Neural crest cell (in vitro differentiated cells): ENCODE data around the gene DNAJC15. TPM values are rescaled to one million over a fixed set of nuclear protein-coding genes. Genes with fewer than 3 reads are reported as not detected.

Experiments
- DNase-seq: peaks from one replicate; pipeline ENCODE4 v3.0.0; 2021; ENCODE audit warnings: low read depth, mixed read lengths, low spot score
- H3K27ac Mint-ChIP-seq: one replicate; pipeline ENCODE4 v1.8.0; 2021; ENCODE audit warnings: mild to moderate bottlenecking, mixed read lengths; ENCODE audit not compliant: unreplicated experiment
- H3K27me3 Mint-ChIP-seq: 2 replicates; pipeline ENCODE4 v1.8.0; 2021; ENCODE audit warnings: low read depth, mild to moderate bottlenecking, mixed read lengths
- H3K36me3 Mint-ChIP-seq: 2 replicates; pipeline ENCODE4 v1.8.0; 2021; ENCODE audit warnings: low read depth, mild to moderate bottlenecking, mixed read lengths
- H3K4me1 Mint-ChIP-seq: 2 replicates; pipeline ENCODE4 v1.8.0; 2021; ENCODE audit warnings: mixed read lengths
- H3K4me3 Mint-ChIP-seq: one replicate; pipeline ENCODE4 v1.8.0; 2021; ENCODE audit warnings: mild to moderate bottlenecking, mixed read lengths
- H3K9me3 Mint-ChIP-seq: 2 replicates; pipeline ENCODE4 v1.8.0; 2021; ENCODE audit warnings: mixed read lengths
- total RNA-seq: library from RNA; stranded (reverse); gene quantifications from 2 replicates; pipeline ENCODE4 v1.2.1, GENCODE V29; 2021
- TF ChIP-seq, protein P1 (sequence below): fragments of 200-600 bp; sonication (generic); conservative IDR thresholded peaks from 2 replicates; pipeline ENCODE4 v1.5.0; 2021; ENCODE audit warnings: antibody characterized with exemption, mild to moderate bottlenecking

Gene DNAJC15
- total RNA-seq, 1 donor from 2014 or later = 14.7 TPM

DNA sequence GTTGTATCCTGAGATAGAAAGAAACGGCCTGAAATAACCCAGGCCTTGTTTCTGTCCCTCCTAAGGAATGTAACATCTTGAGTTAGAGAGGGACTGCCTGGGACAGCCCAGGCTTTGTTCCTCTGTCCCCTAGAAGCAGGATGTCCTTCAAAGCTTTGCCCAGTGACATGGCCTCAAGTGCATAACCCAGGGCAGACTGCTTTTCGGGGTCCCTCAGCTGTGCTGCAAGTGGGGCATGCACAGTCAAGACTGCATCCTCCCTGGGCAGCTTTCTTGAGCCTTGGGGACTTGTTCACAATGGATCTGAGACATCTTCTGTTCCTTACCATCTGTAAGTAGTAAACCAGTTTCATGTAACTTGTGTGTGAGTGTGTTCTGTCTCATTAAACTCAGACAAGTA is 23.9 kb upstream of the DNAJC15 start:
- H3K27ac Mint-ChIP-seq = no peak overlapping the region
- H3K4me3 Mint-ChIP-seq = no peak overlapping the region
- H3K27me3 Mint-ChIP-seq = peaks cover 2% of the 10 kb centered on the region
- H3K9me3 Mint-ChIP-seq = peaks cover 7% of the 10 kb centered on the region
- no peaks in the 10 kb centered on the region for H3K36me3 Mint-ChIP-seq
- no peak for DNase-seq
- TF ChIP-seq, protein P1, sequence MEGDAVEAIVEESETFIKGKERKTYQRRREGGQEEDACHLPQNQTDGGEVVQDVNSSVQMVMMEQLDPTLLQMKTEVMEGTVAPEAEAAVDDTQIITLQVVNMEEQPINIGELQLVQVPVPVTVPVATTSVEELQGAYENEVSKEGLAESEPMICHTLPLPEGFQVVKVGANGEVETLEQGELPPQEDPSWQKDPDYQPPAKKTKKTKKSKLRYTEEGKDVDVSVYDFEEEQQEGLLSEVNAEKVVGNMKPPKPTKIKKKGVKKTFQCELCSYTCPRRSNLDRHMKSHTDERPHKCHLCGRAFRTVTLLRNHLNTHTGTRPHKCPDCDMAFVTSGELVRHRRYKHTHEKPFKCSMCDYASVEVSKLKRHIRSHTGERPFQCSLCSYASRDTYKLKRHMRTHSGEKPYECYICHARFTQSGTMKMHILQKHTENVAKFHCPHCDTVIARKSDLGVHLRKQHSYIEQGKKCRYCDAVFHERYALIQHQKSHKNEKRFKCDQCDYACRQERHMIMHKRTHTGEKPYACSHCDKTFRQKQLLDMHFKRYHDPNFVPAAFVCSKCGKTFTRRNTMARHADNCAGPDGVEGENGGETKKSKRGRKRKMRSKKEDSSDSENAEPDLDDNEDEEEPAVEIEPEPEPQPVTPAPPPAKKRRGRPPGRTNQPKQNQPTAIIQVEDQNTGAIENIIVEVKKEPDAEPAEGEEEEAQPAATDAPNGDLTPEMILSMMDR = no peak
- no peaks in the 10 kb centered on the region for H3K4me1 Mint-ChIP-seq

DNA sequence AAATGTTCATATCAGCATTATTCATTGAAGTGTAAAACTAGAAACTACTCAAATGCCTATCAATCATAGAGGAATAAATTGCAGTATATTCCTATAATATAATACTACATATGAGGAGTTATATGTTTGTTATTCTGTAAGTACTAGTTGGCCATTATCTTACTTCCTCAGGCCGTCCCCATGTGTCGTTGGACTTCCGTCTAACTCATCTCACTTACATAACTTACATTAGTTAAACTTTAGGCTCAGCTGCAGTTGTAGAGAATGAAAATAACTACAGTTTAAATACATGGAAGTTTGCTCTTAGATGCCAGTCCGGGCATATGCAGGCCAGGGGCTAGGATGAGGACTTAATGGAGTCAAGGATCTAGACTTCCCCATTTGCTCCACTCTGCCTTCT is 22.7 kb upstream of the DNAJC15 start:
- H3K27me3 Mint-ChIP-seq = no peaks in the 10 kb centered on the region
- TF ChIP-seq, protein P1 = no peak
- H3K4me1 Mint-ChIP-seq = peaks cover 5% of the 10 kb centered on the region
- H3K27ac Mint-ChIP-seq = no peak overlapping the region
- H3K9me3 Mint-ChIP-seq = peaks cover 7% of the 10 kb centered on the region
- no peak overlapping the region for H3K4me3 Mint-ChIP-seq
- DNase-seq = no peak
- H3K36me3 Mint-ChIP-seq = no peaks in the 10 kb centered on the region

DNA sequence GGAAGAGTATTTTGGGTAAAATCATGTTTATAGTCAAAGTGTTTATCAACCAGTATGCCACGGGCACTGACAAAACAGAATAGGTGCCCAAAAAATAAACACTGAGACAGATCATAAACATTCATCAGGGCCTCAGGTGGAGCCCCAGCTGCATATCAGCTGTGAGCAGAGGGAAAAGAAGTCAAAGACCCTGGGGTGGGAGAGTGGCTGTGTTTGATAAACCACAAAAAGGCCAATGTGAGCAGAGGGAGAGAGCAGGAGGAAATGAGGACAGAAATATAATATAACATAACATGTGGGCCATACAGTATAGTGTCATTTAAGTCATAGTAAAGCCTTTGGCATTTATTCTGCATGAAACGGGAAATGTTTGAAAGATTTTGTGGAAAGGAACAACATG is 21.4 kb upstream of the DNAJC15 start:
- Mint-ChIP-seq H3K4me3 (no peak overlapping the region), H3K27ac (no peak overlapping the region), H3K27me3 (no peaks in the 10 kb centered on the region), H3K36me3 (no peaks in the 10 kb centered on the region), H3K4me1 (peaks cover 12% of the 10 kb centered on the region), H3K9me3 (peaks cover 7% of the 10 kb centered on the region)
- TF ChIP-seq, protein P1 = no peak
- DNase-seq = no peak

DNA sequence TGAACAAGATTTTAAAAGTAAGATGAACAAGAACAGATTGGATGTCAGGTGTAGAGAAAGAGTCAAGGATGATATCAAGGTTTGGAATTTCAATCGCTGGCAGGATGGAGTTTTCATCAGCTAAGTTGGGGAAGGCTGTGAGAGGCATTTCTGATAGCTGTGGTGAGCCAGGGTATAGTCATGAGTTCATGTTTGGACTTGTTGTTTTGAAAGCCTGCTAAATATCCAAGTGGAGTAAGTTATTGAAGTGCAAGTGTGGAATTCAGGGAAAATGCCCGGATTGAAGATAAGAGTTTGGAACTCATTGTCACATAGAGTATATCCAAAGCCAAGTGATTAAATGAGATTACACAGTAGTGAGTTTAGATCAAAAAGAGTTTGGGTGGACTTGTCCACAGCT is 20.4 kb upstream of the DNAJC15 start:
- TF ChIP-seq, protein P1 = no peak
- Mint-ChIP-seq H3K27me3 (no peaks in the 10 kb centered on the region), H3K4me1 (peaks cover 15% of the 10 kb centered on the region), H3K9me3 (peaks cover 7% of the 10 kb centered on the region), H3K4me3 (no peak overlapping the region), H3K36me3 (no peaks in the 10 kb centered on the region), H3K27ac (no peak overlapping the region)
- DNase-seq = no peak

DNA sequence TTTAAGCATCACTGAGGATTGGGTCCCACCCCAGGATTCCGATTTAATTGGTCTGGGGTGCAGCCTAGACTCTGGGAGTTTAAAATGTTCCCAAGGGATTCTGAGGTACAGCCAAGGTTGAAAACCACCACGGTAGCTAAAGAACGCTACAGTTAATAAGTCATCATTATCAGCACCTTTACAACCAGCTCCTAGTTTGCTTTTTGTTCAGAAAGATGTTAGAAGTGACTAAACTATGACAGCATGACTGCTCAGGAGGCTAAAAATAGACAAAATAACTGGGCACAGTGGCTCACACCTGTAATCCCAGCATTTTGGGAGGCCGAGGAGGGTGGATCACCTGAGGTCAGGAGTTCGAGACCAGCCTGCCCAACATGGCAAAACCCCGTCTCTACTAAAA is 19.7 kb upstream of the DNAJC15 start:
- H3K27me3 Mint-ChIP-seq = no peaks in the 10 kb centered on the region
- H3K4me3 Mint-ChIP-seq = no peak overlapping the region
- H3K9me3 Mint-ChIP-seq = peaks cover 7% of the 10 kb centered on the region
- no peak overlapping the region for H3K27ac Mint-ChIP-seq
- TF ChIP-seq, protein P1 = no peak
- no peak for DNase-seq
- H3K36me3 Mint-ChIP-seq = no peaks in the 10 kb centered on the region
- H3K4me1 Mint-ChIP-seq = peaks cover 15% of the 10 kb centered on the region
